NCI-H526 treated with DMSO at 0.1 percent for 48 hours (cell line): ENCODE measurements around the gene LRRC32.

Experiments
- DNase-seq: peaks from one replicate; lab custom pipeline; 2025; lab: John Stamatoyannopoulos, UW

LRRC32 gene, protein sequence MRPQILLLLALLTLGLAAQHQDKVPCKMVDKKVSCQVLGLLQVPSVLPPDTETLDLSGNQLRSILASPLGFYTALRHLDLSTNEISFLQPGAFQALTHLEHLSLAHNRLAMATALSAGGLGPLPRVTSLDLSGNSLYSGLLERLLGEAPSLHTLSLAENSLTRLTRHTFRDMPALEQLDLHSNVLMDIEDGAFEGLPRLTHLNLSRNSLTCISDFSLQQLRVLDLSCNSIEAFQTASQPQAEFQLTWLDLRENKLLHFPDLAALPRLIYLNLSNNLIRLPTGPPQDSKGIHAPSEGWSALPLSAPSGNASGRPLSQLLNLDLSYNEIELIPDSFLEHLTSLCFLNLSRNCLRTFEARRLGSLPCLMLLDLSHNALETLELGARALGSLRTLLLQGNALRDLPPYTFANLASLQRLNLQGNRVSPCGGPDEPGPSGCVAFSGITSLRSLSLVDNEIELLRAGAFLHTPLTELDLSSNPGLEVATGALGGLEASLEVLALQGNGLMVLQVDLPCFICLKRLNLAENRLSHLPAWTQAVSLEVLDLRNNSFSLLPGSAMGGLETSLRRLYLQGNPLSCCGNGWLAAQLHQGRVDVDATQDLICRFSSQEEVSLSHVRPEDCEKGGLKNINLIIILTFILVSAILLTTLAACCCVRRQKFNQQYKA

DNA sequence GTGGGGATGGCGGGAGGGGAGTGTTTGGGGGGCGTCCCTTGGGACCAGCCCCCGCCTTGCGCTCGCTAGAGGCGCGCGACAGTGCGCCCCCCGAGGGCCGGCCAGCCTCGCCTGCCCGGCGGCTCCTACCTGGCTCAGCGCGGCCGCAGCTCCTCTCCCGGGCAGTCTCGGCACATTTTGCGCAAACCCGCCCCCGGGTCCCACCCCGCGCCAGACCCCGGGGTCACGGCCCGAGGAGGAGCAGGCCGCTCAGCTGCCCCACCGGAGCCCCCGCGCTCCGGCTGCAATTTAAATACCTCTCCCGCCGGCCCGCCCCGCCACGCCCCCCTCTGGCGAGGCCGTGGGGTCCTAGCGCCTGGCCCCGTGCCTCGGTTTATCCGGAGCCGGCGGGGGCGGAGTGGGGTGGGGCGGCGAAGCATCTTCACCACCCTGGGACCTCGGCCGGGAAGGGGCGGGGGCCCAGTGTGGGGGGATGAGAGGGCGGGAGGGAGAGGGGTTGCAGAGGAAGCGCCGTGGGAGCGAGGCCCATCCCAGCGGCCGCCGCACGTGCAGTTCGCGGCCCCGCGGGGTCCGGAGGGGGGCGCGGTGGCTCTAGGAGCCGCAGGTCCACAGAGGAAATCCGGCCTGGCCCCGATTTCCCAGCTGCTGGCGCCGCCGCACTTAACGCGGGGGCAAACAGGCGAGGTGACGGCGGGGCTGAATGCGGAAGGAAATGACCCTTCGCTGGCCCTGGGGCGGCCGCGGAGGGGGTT lies at the start of gene LRRC32:
LRRC32 (minus strand) TSS at position 263 of the 752 bp plus-strand sequence. CDS start 4,793 bp downstream, outside the sequence.
- DNase-seq = no peak

DNA sequence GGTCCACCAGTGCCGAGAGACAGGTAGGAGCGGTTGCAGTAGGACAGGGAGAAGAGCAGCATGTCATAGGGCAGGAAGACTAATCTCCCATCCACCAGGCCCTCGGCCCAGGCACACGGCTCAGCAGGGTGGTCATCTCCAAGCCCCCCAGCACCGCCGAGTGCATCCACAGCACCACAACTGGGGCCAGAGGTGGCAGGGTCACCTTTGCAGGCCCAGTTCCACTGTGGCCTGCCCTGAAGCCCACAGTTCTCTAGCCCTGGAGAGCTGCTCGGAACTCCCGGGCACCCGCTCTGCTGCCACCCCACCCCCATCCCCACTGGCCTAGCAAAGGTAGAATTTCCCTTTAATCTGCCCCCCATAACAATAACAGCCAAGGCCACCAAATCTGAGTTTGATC lies 49.1 kb upstream of the LRRC32 start:
- no peak for DNase-seq

DNA sequence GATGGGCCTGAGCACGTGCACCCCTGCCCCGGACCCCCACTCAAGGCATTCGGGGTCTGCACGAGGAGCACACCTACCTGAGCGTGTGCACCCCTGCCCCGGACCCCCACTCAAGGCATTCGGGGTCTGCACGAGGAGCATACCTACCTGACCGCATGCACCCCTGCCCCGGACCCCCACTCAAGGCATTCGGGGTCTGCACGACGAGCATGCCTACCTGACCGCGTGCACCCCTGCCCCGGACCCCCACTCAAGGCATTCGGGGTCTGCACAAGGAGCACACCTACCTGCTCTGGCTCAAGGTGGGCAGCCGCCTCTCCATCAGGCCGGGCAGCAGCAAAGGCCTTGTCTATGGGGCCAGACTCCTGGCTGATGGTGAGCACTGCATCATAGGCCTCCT lies 48.7 kb upstream of the LRRC32 start:
- no peak for DNase-seq

DNA sequence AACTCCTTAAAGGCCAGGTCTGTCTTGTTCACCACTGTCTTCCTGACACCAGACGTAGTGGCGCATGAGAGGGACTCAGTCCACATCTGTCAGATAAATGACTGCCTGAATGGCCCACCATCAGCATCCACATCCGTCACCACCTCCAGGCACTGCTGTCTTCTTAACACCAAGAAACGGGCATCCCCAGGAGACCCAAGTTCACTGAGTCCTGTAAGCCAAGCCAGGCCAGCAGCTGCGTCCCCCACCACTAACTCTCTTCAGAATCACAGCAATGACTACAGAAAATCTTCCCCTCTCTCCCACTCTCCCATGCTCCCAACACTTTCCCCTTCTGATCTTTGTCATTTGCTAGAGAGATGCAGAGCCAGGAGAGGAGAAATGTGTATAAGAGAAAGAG lies 47.3 kb upstream of the LRRC32 start:
- no peak for DNase-seq

DNA sequence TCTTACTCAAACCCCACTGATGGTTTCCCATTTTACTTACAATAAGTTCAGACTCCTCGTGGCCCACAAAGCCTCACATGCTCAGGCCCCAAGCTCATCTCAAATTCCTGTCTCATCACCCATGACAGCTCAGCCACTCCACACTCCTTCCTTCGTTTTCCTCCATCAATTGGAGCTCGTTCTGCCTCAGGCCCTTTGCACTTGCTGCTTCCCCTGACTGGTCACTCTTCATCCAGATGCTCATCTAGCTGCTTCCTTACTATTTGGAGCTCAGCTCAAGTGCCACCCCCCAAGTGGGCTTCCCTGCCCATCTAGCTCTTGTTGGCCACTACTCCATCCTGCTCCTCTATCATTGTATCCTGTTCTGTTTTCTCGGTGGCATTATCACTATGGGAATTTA lies 46.8 kb upstream of the LRRC32 start:
- DNase-seq = no peak

DNA sequence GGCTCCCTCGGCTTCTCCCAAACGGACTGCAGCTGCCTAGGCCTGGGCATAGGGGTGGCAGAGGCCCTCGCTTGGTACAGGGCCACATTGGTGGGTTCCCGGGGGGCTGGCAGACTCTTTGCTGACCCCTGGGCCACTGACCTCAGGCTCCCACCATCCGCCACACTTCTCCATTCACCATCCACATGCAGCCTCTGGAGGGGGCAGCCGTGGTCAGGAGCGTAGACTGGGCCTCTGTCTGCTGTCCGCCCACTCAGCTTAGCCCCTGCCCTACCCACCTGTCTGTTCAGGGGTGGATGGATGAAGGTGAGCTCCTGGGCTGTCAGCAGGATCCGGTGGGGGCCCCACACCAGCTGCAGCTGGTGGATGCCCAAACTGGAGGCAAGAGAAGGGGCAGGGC lies 45.7 kb upstream of the LRRC32 start:
- DNase-seq = no peak

DNA sequence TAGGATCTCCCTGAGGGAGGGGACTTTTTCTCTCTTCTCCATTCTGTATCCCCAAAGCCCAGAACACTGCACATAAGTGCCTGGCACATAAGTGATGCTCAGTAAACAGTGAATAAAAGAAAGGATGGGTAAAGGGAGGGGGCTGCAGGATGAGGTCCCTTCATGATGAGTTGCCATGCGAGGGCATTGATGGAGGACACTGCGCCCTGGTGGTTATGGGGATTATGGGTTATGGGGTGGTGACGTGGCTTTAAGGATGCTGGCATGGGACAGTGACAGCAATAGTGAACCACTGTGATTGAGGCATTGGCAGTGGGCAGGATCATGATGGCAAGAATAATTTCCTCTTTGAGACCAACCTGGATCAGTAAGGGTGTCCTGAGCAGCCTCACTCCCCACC lies 43.9 kb upstream of the LRRC32 start:
- DNase-seq = no peak

DNA sequence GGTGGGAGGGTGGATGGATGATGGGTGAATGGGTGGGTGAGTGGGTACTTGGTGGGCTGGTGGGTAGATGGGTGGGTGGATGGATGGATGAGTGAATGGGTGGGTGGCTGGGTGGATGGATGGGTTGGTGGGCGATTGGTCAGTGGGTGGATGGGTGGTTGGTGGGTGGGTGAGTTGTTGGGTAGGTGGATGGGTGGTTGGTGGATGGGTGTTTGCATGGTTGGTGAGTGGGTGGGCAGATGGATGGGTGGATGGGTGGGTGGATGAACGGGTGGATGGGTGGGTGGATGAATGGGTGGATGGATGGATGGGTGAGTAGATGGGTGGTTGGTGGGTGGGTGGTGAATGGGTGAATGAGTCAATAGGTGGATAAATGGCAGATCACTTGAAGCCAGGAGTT lies 43.0 kb upstream of the LRRC32 start:
- no peak for DNase-seq

DNA sequence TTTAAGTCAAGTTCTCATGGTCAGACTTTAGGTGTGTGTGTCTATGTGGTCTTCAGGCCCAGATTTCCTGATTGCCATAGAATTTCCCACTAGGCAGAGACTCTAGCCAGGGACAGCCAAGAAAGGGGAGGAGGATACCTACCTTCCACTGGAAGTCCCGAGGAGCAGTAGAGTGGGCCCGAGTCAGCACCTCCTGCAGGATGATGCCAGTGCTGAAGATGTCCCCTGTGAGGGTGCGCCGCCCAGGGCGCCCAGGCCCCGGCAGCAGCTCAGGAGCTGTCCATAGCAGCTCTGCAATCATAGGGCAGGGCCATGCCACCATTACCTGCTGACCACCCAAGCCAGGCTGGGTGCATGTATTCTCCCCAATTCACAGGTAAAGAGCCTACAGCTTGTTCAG lies 41.6 kb upstream of the LRRC32 start:
- DNase-seq = no peak

DNA sequence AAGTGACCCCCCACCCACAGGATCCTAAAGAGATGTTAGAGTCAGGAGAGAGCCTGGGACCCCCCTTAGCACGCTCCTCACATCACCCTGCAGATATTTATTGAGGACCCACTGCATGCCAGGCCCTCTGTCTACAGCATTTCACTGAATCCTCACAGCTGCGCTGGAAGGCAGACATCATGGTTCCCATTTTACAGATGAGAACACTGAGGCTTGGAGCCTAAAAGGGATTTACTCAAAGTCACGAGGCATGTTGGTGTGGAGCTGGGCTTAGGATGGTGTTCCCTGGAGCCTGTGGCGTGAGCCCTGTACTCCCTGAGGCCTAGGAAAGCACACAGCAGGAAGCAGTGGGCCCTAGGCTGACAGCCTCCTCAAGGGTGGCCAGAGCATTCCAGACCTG lies 39.2 kb upstream of the LRRC32 start:
- DNase-seq = no peak

DNA sequence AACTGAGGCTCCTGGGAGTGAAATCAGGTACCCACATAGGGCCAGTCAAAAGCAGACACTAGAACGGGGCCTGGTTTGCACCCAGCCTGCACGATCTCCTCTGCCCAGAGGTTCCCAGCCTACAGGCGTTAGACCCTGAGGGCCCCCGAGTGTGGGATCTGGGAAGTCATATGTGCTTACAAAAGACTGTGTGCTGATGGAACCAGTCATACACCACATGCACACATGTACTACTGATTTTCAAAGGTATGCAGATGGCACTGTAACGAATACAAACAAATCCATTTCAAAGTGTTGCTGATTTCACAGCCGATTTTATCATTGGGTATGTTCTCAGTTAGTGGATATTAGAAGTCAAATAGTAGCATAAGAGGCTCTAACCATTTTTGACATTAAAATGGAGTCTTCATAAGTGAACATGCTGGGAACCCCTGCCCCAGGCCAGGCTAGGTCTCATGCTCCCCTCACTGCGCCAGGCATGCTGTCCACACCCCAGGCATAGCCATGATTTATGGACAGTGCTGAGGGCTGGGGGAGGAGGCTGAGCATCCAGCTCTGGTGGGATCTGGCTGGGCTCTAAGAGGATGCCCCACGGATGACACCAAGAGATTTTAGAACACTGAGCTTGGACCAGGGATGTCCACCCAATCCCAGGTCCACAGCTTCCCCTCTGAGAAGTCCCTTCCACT lies 38.6 kb upstream of the LRRC32 start:
- DNase-seq = no peak

DNA sequence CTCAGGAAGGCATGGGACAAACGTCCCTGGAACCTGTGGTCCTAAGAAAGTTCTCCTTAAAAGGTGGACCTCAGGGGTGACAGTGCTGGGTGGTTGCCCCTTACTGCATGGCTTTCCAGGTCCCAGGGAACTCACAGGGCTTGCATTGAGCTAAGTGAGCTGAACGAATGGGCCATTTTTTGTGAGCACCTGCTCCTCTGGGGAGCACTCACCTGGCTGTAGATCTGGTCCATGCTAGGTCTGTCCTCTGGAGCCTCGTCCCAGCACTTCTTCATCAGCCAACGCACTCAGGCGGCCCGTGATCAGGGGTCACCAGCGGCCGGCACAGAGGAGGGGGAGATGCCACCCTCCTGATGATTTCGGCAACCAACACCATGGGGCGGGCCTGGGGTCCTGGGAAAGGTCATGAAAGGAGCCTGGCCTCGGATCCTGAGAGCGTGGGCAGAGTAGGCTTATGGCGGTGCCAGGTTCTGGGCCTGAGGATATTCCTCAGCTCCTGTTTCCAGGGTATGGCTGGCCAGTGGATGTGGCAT lies 36.8 kb upstream of the LRRC32 start:
- DNase-seq = no peak

DNA sequence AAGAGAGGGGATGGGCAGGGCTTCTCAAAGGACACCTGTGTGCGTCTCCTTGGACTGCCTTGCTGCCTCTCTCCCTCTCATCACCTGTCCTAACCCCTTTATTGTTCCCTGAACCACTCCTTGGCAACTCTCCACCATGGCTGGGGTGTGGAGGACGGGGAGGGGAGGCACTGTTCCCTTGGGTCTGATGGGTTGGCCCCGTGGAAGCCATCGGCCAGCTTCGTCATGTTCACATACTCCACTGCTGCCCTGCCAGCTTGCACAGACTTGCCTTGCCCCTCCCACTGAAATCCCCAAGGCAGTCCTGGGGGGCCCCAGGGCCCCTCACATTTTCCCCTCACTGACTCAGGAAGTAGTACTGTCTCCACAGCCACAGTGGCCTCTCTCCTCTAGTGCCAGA lies 36.1 kb upstream of the LRRC32 start:
- DNase-seq = no peak

DNA sequence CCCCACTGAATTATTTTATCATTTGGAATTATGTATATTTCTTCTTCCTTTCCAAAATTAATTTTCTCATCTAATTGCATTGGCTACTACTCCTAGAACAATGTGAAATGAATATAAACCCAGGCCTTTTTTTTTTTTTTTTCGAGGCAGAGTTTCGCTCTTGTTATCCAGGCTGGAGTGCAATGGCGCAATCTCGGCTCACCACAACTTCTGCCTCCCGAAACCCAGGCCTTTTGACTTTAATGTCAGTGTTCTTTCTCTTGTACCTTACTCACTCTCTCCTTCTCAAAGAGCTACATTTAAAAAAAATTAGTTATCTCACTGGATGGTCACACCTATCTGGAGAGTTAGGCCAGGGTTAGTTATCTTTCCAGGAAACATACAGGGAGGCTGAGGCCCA lies 35.3 kb upstream of the LRRC32 start:
- DNase-seq = no peak

DNA sequence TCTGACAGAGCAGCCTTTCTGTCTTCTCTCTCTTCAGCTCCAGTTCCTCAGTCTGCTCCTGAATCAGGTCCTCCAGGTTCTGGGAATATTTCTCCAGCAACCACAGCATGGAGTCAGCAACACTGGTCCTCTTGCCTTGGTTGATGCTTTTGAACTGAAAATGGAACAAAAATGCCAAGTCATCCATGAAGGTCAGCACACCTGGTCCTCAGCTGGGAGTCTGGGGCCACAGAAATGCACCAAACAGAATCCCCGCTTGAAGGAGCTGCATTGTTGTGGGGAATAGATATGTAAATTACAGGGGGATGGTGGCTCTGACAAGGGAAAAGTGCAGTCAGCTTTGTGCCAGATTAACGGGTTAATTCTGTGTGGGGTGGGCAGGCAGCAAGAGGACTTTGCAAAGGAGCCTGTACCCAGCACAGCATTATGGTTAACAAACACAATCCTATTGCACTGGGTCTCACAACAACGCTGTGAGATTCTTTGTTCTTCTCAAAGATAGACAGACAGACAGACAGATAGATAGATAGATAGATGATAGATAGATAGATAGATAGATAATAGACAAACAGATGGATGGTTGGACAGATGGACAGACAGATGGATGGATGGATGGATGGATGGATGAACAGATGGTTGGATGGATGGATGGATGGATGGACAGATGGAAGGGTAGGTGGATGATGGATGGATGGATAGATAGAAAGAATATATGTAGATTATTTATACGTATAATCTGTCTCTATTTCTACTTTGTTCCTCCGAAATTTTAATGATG lies 33.8 kb upstream of the LRRC32 start:
- no peak for DNase-seq

DNA sequence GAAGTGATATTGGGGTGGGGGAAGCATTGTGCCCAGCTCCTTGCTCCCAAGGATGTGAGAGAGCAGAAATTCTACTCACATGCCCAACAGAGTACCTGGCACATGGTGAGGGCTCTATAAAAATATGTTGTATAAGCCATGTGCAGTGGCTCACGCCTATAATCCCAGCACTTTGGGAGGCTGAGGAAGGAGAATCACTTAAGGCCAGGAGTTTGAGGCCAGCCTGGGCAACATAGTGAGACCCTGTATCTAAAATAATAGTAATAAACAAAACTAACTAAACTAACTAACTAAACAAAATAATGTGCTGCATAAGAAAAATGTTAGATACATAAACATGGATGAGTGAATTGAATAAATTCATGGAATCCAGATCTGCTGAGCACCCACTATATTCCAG lies 33.2 kb upstream of the LRRC32 start:
- DNase-seq = no peak

DNA sequence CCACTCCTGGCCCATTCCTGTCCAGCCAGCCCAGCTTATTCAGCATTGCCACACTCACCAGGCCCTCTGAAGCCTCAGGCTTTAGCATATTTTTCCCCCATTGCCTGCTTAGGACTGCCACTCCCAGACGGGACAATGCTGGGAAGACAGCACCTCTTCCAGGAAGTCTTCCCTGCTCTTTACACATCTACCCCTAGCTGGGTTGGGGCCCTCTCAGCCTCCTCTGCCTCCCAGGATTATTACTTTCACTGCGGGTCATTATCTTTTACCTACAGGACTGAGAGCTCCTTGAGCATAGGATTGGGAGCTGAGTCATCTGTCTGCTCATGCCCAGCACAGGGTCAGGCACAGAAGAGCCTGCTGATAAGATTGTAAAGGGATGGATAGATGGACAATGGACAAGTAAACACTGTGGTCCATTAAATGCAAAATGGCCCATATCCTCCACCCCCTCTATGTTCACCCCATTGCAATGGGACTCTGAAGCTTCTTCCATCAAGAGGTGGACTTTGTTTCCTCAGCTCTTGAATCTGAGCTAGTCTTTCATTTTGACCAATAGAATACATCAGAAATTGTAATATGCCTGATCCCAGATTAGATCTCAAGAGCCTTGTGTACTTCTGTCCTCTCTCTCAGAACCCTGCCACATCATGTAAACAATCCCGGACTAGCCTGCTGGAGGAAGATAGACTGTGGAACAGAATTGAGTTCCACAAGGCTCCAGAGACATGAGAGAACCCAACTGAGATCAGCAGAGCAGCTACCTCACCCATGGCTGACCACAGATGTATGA lies 32.0 kb upstream of the LRRC32 start:
- DNase-seq = no peak

DNA sequence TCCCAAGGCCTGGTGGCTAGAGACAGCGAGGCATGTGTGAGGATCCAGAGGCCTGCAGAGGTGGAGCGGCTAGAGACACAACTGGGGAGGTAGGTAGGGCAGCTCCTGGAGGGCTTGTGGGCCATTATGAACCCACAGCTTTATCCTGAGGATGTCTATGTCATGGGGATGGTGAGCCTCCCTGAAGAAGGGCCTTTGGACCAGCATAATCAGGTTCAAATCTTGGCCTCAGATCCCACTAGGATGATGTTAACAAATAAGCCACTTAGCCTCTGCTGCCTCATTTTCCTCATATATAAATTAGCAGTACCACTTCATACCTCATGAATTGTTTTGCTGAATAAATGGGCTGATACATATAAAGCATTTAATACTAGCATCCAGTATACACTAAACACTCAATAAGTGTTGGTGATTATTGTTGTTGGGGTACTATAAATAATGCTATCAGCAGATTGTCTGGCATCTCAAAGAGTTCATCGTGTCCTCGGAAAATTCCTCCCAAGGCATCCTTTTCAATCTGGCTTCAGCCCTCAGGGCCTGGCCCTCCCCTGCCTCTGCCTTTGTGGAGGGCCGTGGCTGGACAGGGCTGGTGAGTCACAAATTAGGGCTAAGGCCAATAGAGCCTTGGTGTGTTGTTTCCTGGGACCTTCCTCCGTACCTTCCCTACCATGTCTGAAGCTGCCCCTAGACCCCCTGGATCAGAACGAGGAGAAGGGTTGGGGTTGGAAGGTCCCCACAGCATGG lies 30.9 kb upstream of the LRRC32 start:
- no peak for DNase-seq

DNA sequence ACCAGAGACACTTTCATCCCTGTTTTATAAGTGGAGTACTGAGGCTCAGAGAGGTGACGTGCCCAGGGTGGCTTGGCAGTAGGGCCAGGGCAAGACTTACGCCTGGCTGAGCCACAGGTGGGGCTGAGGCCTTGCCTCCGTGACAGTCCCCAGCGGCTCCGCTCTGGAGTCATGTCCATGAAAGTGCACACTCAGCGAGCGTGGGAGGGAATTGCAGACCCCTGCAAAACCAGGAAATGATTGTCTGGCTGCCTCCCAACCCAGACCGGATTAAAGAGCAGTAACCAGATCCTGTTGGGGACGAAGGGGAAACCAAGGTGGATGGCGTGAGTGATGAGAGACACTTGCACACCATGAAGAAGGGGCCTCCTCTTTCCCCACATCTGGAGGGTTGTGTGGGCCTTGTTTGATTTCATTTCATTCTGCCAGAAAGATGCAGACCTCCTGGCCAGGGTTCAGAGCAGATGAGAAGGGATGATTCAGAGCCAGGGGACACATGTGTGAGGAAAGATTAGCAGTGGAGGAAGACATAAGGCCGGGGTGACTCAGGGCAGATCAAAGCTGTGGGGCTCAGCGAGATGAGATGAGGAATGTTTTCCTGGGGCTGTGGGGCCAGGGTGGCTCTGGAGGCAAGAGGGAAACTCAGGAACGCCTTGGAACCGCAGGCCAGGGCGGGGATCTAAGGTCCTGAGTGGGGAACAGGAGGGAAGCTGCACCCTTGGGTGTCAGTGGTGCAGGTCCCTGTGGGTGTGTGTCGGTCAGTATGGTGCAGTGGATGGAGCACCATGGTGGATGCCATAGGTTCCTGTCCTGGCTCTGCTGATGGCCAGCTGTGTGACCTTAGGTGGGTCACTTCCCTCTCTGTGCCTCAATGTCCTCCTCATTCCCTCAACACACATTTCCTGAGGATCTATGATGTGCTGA lies 29.9 kb upstream of the LRRC32 start:
- no peak for DNase-seq
